ENCODE results near the gene BICD1.

Gene BICD1

DNA sequence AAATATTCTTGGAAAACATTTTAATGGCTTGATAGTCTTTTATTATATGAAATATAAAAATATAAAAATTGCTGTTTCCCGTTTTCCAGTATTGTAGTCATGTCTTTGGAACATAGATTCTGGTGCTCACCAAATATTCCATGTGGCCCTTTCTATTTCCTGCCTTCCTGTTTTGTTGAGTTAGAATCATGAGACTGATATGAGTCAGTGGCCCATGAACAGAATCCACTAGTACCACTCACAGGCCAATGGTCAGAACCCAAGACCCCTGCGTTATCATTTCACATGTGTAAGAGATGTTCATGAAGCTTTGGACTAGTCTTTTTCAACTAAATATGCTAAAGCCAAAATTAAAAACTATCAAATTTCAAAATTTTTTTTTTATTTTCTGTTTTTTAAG, 56.9 kb downstream of the BICD1 start:
- Histone ChIP-seq H3K79me2 (ENCODE audit: control insufficient read depth, low read length) (peaks cover 75% of the 10 kb centered on the region), H3K4me3 (ENCODE audit: low read length) (no peak overlapping the region), H4K20me1 (ENCODE audit: control insufficient read depth, insufficient read depth, low read depth, low read length) (no peaks in the 10 kb centered on the region)

DNA sequence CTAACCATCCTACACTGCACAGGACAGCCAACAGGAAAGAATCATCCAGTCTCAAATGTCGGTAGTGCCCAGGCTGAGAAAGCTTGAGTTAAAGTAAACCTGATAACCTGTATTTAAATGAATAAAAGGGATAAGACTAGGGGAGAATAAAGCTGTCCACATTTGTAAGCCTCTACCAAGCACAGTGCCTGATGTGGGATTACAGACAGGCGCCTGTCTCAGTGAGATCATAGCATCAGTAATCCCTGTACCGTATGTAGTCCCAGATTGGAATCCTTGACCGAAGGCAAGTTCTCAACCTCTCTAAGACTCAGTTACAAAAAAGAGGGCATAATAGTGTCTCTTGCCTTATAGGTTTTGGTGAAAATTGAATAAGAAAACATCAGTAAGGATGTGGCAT, 59.9 kb downstream of the BICD1 start:
- Histone ChIP-seq H3K9me2 (replicated peaks; ENCODE audit: control insufficient read depth, low read length) (no peaks in the 10 kb centered on the region), H3K9me3 (ENCODE audit: control insufficient read depth, insufficient read depth, low read length) (no peaks in the 10 kb centered on the region), H3K4me2 (ENCODE audit: low read length) (no peak overlapping the region), H3K27me3 (ENCODE audit: control insufficient read depth, low read length) (no peaks in the 10 kb centered on the region), H3K4me1 (ENCODE audit: control insufficient read depth, low read length) (peaks cover 18% of the 10 kb centered on the region), H3K27ac (ENCODE audit: low read depth, low read length) (no peak overlapping the region), H3K4me3 (ENCODE audit: low read length) (no peak overlapping the region), H4K20me1 (ENCODE audit: control insufficient read depth, insufficient read depth, low read depth, low read length) (no peaks in the 10 kb centered on the region), H3K79me2 (ENCODE audit: control insufficient read depth, low read length) (peaks cover 76% of the 10 kb centered on the region), H3K36me3 (ENCODE audit: control insufficient read depth, low read length) (peaks cover 21% of the 10 kb centered on the region), H3F3A (ENCODE audit: control insufficient read depth, insufficient read depth) (no peaks in the 10 kb centered on the region)
- no peak for TF ChIP-seq EZH2phosphoT487 (IDR thresholded peaks at IDR 0.05; ENCODE audit: borderline replicate concordance, low read length)
- TF ChIP-seq, protein P1, sequence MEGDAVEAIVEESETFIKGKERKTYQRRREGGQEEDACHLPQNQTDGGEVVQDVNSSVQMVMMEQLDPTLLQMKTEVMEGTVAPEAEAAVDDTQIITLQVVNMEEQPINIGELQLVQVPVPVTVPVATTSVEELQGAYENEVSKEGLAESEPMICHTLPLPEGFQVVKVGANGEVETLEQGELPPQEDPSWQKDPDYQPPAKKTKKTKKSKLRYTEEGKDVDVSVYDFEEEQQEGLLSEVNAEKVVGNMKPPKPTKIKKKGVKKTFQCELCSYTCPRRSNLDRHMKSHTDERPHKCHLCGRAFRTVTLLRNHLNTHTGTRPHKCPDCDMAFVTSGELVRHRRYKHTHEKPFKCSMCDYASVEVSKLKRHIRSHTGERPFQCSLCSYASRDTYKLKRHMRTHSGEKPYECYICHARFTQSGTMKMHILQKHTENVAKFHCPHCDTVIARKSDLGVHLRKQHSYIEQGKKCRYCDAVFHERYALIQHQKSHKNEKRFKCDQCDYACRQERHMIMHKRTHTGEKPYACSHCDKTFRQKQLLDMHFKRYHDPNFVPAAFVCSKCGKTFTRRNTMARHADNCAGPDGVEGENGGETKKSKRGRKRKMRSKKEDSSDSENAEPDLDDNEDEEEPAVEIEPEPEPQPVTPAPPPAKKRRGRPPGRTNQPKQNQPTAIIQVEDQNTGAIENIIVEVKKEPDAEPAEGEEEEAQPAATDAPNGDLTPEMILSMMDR (IDR thresholded peaks at IDR 0.05; ENCODE audit: low read depth, low read length, poor library complexity, severe bottlenecking) = no peak

More for the DNA sequence above, 56.9 kb downstream of the BICD1 start:
- no peaks in the 10 kb centered on the region; the same call in none of the 2 replicates for H3K4me1 ChIP-seq (ENCODE audit: control insufficient read depth, low read length)
- H3F3A ChIP-seq (ENCODE audit: control insufficient read depth, insufficient read depth) = no peaks in the 10 kb centered on the region
- no peaks in the 10 kb centered on the region for H3K9me2 ChIP-seq (replicated peaks; ENCODE audit: control insufficient read depth, low read length)
- no peaks in the 10 kb centered on the region for H3K9me3 ChIP-seq (ENCODE audit: control insufficient read depth, insufficient read depth, low read length)
- H3K4me2 ChIP-seq (ENCODE audit: low read length) = no peak overlapping the region
- TF ChIP-seq, protein P1 (IDR thresholded peaks at IDR 0.05; ENCODE audit: low read depth, low read length, poor library complexity, severe bottlenecking) = no peak
- TF ChIP-seq EZH2phosphoT487 (IDR thresholded peaks at IDR 0.05; ENCODE audit: borderline replicate concordance, low read length) = no peak
- no peaks in the 10 kb centered on the region for H3K27me3 ChIP-seq (ENCODE audit: control insufficient read depth, low read length)
- H3K36me3 ChIP-seq (ENCODE audit: control insufficient read depth, low read length) = peaks cover 42% of the 10 kb centered on the region
- H3K27ac ChIP-seq (ENCODE audit: low read depth, low read length) = no peak overlapping the region

DNA sequence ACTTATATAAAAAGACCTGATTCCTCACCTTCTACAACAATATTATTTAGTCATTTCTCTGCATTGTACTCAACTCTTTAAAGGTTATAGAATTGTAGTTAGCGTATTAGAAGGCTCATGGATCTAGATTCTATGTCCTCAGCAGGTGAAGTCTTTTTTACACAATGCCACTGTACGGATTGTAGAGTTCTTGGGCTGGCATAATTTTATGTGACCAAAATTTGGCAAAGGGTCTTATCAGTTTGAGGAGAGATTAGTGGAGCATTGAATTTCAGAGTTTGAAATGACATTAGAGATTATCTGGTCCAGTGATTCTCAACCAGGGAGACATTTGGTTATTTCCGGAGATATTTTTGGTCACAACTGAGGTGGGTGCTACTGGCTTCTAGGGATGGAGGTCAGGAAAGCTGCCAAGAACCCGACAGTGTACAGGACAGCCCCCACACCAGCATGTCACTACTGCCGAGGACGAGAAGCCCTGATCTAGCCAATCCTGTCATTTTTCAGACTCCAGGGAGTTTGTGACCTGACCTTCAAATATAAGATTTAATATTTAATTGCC, 63.9 kb downstream of the BICD1 start:
- TF ChIP-seq, protein P1 (IDR thresholded peaks at IDR 0.05; ENCODE audit: low read depth, low read length, poor library complexity, severe bottlenecking) = no peak
- TF ChIP-seq EZH2phosphoT487 (IDR thresholded peaks at IDR 0.05; ENCODE audit: borderline replicate concordance, low read length) = no peak
- Histone ChIP-seq H3K4me1 (ENCODE audit: control insufficient read depth, low read length) (peaks cover 18% of the 10 kb centered on the region), H3K36me3 (ENCODE audit: control insufficient read depth, low read length) (peaks cover 4% of the 10 kb centered on the region), H3K4me3 (ENCODE audit: low read length) (no peak overlapping the region), H4K20me1 (ENCODE audit: control insufficient read depth, insufficient read depth, low read depth, low read length) (no peaks in the 10 kb centered on the region), H3F3A (ENCODE audit: control insufficient read depth, insufficient read depth) (no peaks in the 10 kb centered on the region), H3K79me2 (ENCODE audit: control insufficient read depth, low read length) (peaks cover 67% of the 10 kb centered on the region), H3K4me2 (ENCODE audit: low read length) (no peak overlapping the region), H3K27me3 (ENCODE audit: control insufficient read depth, low read length) (no peaks in the 10 kb centered on the region), H3K27ac (ENCODE audit: low read depth, low read length) (no peak overlapping the region), H3K9me2 (replicated peaks; ENCODE audit: control insufficient read depth, low read length) (no peaks in the 10 kb centered on the region), H3K9me3 (ENCODE audit: control insufficient read depth, insufficient read depth, low read length) (no peaks in the 10 kb centered on the region)

All from DOHH2 (cell line).